PC-9 (cell line): ENCODE data around the gene UBE2Q2. TPM values are rescaled to one million over a fixed set of nuclear protein-coding genes. Genes with fewer than 3 reads are reported as not detected.
A peak's percentile ranks its signal among the peaks of the same experiment; 100 is the strongest.

Experiments
- BruUV-seq: library from RNA; stranded (reverse); fragments of 400-500 nt; replicated peaks from 2 replicates; lab custom pipeline; 2021; lab: Mats Ljungman, UMichigan
- CTCF ChIA-PET: fragments of 300-600 bp; sonication (Branson Sonifier 250); formaldehyde crosslinking; loops from one replicate; lab custom pipeline; 2022; ENCODE audit warnings: antibody characterized with exemption; lab: Charles Lee
- POLR2A ChIA-PET: fragments of 300-600 bp; sonication (Branson Sonifier 250); formaldehyde crosslinking; loops from one replicate; lab custom pipeline; 2022; ENCODE audit warnings: antibody characterized with exemption; ENCODE audit not compliant: unreplicated experiment; lab: Charles Lee
- DNase-seq, 2 experiments: peaks; one replicate each; pipeline versions ENCODE4 v3.0.0 to v3.0.0-alpha.2; 2015 to 2022; ENCODE audit warnings: mixed read lengths in 1 of 2
- H2AFZ ChIP-seq: fragments of 200-600 bp; sonication (generic); 2 replicates; pipeline ENCODE4 v1.8.1; 2017; ENCODE audit warnings: antibody characterized with exemption
- H3F3A ChIP-seq: fragments of 200-600 bp; sonication (generic); 2 replicates; pipeline ENCODE4 v1.8.1; 2017; ENCODE audit warnings: antibody characterized with exemption, mild to moderate bottlenecking, low read depth; ENCODE audit not compliant: insufficient read depth
- H3K27ac ChIP-seq: fragments of 200-600 bp; sonication (generic); 2 replicates; pipeline ENCODE4 v1.6.1; 2016; ENCODE audit warnings: mixed run types
- H3K27me3 ChIP-seq: fragments of 200-600 bp; sonication (generic); 2 replicates; pipeline ENCODE4 v1.6.1; 2016; ENCODE audit warnings: low read depth, mixed run types; ENCODE audit not compliant: insufficient read depth
- H3K36me3 ChIP-seq: fragments of 200-600 bp; sonication (generic); 2 replicates; pipeline ENCODE4 v1.6.1; 2016; ENCODE audit warnings: low read depth, mixed run types
- H3K4me1 ChIP-seq: fragments of 200-600 bp; sonication (generic); replicated peaks from 2 replicates; pipeline ENCODE4 v1.6.1; 2016; ENCODE audit warnings: mixed run types; ENCODE audit not compliant: insufficient read depth
- H3K4me2 ChIP-seq: fragments of 200-600 bp; sonication (generic); 2 replicates; pipeline ENCODE4 v1.6.1; 2017; ENCODE audit warnings: mixed run types
- H3K4me3 ChIP-seq: fragments of 200-600 bp; sonication (generic); 2 replicates; pipeline ENCODE4 v1.6.1; 2016; ENCODE audit warnings: mixed run types
- H3K79me2 ChIP-seq: fragments of 200-600 bp; sonication (generic); 2 replicates; pipeline ENCODE4 v1.6.1; 2017; ENCODE audit warnings: low read depth, mixed run types
- H3K9me2 ChIP-seq: fragments of 200-600 bp; sonication (generic); 2 replicates; pipeline ENCODE4 v1.8.1; 2017; ENCODE audit warnings: mild to moderate bottlenecking; ENCODE audit not compliant: insufficient read depth
- H3K9me3 ChIP-seq: fragments of 200-600 bp; sonication (generic); 2 replicates; pipeline ENCODE4 v1.8.1; 2016; ENCODE audit warnings: low read depth; ENCODE audit not compliant: insufficient read depth
- H4K20me1 ChIP-seq: fragments of 200-600 bp; sonication (generic); 2 replicates; pipeline ENCODE4 v1.8.1; 2017; ENCODE audit not compliant: insufficient read depth
- EZH2 ChIP-seq: fragments of 200-600 bp; sonication (generic); IDR thresholded peaks from 2 replicates; pipeline ENCODE4 v1.8.0; 2017; ENCODE audit warnings: antibody characterized with exemption, low read depth
- intact Hi-C: fragments of 100-400 bp; cut with micrococcal nuclease; formaldehyde crosslinking; loops from one replicate; pipeline ENCODE4 v1.10.0; 2022; ENCODE audit not compliant: unreplicated experiment
- total RNA-seq: library from RNA; stranded (reverse); gene quantifications from 2 replicates; pipeline ENCODE4 v1.2.3, GENCODE V29; 2021
- TF ChIP-seq, protein P1 (sequence below): fragments of 200-600 bp; sonication (generic); conservative IDR thresholded peaks from 2 replicates; pipeline ENCODE4 v1.6.1; 2017; ENCODE audit warnings: mixed run types, antibody characterized with exemption, mild to moderate bottlenecking, moderate library complexity

Gene UBE2Q2
- total RNA-seq, 1 experiment from 2014 or later: 15.6 TPM

DNA sequence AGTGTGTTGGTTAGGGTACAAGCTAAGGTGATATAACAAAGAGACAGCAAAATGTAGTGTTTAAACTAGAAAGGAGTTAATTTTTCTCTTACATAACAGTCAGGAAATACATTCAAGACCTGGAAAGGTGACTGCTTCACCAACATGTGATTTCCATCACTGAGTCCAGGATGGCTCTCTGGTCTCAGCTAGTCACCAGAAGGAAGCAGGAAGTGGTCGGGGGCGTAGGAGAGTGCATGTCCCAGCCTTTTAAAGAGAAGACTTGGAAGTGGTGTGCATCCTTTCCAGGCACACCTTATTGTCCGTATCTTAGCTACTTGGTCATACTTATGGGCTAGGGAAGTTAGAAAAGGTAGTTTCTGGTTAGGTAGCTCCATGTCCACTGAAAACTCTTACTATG lies 11.1 kb upstream of the UBE2Q2 start:
- Histone ChIP-seq H2AFZ (no peak overlapping the region), H3K79me2 (no peaks in the 10 kb centered on the region), H3K4me1 (peaks cover 12% of the 10 kb centered on the region), H3K36me3 (no peaks in the 10 kb centered on the region), H3F3A (peaks cover 4% of the 10 kb centered on the region; the same call in 1 of the 2 replicates), H3K9me3 (no peaks in the 10 kb centered on the region), H3K4me2 (no peak overlapping the region), H4K20me1 (no peaks in the 10 kb centered on the region), H3K27me3 (no peaks in the 10 kb centered on the region), H3K4me3 (no peak overlapping the region), H3K9me2 (no peaks in the 10 kb centered on the region), H3K27ac (no peak overlapping the region)
- BruUV-seq: no TSS peak
- ChIA-PET CTCF (no interaction called here), POLR2A (interaction anchor here (0.6 kb wide), 1 partner anchor 8 kb away, joined by 5 read pairs; no protein-coding TSS in a partner anchor)
- intact Hi-C loops: no loop called here
- no peak for TF ChIP-seq EZH2
- TF ChIP-seq, protein P1, sequence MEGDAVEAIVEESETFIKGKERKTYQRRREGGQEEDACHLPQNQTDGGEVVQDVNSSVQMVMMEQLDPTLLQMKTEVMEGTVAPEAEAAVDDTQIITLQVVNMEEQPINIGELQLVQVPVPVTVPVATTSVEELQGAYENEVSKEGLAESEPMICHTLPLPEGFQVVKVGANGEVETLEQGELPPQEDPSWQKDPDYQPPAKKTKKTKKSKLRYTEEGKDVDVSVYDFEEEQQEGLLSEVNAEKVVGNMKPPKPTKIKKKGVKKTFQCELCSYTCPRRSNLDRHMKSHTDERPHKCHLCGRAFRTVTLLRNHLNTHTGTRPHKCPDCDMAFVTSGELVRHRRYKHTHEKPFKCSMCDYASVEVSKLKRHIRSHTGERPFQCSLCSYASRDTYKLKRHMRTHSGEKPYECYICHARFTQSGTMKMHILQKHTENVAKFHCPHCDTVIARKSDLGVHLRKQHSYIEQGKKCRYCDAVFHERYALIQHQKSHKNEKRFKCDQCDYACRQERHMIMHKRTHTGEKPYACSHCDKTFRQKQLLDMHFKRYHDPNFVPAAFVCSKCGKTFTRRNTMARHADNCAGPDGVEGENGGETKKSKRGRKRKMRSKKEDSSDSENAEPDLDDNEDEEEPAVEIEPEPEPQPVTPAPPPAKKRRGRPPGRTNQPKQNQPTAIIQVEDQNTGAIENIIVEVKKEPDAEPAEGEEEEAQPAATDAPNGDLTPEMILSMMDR: no peak
- DNase-seq: no peak

DNA sequence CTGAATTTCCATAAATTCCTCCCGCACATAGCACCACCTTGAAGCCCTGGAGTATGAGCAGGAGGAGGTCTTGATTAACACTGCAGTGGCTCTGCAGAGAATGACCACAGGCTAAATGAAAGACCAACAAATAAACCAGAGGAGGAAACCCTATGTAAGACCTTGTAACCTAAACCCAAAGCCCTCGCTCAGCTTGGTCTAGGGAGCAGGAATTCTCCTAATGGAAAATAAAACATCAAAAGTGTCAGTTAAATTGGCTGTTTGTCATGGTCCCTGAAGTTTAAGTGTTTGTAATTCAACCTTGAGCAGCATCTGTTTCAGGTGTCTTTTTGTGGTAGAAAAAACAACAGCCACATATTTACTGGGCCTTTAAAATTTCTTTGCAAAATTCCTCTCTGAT lies 9.2 kb upstream of the UBE2Q2 start:
- POLR2A ChIA-PET: no interaction called here
- no TSS peak for BruUV-seq
- intact Hi-C loops: no loop called here

DNA sequence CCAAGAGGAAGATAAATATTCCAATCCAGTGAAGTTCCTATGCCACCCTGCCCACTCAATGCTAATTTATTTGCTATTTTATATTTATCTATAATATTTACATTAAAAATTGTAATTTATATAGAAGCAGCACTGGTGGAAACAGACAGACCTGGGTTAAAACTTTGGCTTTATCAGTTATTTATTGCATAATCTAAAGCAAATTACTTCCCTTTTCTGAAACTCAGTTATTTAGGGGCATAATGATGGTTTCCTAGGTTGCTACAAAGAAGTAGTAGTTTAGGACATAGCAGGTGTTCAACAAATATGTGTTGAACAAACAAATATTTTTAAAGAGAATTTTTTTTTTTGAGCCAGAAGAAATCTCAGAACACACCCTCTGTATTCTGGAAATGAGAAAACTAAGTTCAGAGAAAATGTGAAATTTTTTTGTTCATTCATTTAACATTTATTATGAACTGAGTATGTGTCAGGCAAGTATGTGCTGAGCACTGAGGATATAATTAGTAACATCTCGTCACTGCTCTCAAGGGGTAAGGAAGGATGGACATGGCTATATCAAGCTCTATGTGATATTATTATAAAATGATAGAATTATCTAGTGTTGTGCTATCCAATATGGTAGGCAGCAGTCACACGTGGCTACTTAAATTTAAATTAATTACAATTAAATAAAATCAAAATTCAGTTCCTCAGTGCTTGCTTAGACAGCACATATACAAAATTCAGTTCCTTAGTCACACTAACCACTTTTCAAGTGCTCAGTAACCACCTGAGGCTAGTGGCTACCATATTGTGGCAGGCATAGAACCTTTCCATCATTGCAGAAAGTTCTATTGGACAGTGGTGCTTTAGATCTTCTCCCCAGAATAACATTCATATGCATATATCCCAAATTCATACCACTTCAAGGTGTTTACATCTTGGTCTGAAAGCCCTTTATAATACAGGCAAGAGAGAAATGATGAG lies 7.0 kb upstream of the UBE2Q2 start:
- TF ChIP-seq EZH2: no peak
- Histone ChIP-seq H3K36me3 (no peaks in the 10 kb centered on the region), H3K27me3 (no peaks in the 10 kb centered on the region), H3K4me3 (no peak overlapping the region), H3K4me1 (peaks cover 15% of the 10 kb centered on the region), H3K27ac (no peak overlapping the region), H3K9me2 (no peaks in the 10 kb centered on the region), H3K79me2 (no peaks in the 10 kb centered on the region), H2AFZ (peak overlapping the region; percentile 71; the same call in 1 of the 2 replicates), H3K9me3 (no peaks in the 10 kb centered on the region), H4K20me1 (no peaks in the 10 kb centered on the region), H3K4me2 (peak overlapping the region; percentile 40), H3F3A (peaks cover 4% of the 10 kb centered on the region)
- intact Hi-C loops: no loop called here
- DNase-seq: no peak
- ChIA-PET POLR2A (interaction anchor here (0.6 to 0.7 kb wide), 2 partner anchors 328 to 583 kb away, joined by 3 to 8 read pairs; no protein-coding TSS in a partner anchor), CTCF (no interaction called here)
- no TSS peak for BruUV-seq

More for the DNA sequence above, 9.2 kb upstream of the UBE2Q2 start:
- peaks cover 4% of the 10 kb centered on the region; the same call in 1 of the 2 replicates for H3F3A ChIP-seq
- H3K4me1 ChIP-seq: peaks cover 15% of the 10 kb centered on the region
- no peak overlapping the region for H2AFZ ChIP-seq
- H3K9me3 ChIP-seq: no peaks in the 10 kb centered on the region
- H3K27me3 ChIP-seq: no peaks in the 10 kb centered on the region
- no peaks in the 10 kb centered on the region for H4K20me1 ChIP-seq
- H3K9me2 ChIP-seq: no peaks in the 10 kb centered on the region
- no peak overlapping the region for H3K27ac ChIP-seq
- no peak overlapping the region for H3K4me3 ChIP-seq
- no peak overlapping the region for H3K4me2 ChIP-seq
- no peak for DNase-seq
- CTCF ChIA-PET: no interaction called here
- no peaks in the 10 kb centered on the region for H3K79me2 ChIP-seq
- TF ChIP-seq, protein P1: no peak
- no peak for TF ChIP-seq EZH2
- H3K36me3 ChIP-seq: no peaks in the 10 kb centered on the region
